GM21717 (cell line): Measurements from ENCODE around the gene TOR4A.

ENCODE experiments used
- ATAC-seq: cut with Tn5 transposase; IDR thresholded peaks from one replicate; pipeline ENCODE4 v1.9.1; 2021; ENCODE audit warnings: mild to moderate bottlenecking, moderate library complexity; ENCODE audit not compliant: unreplicated experiment

TOR4A gene

GRCh38 chr9:137269231-137269772 is 8.2 kb upstream of the TOR4A start:
- ATAC-seq: no peak

DNA sequence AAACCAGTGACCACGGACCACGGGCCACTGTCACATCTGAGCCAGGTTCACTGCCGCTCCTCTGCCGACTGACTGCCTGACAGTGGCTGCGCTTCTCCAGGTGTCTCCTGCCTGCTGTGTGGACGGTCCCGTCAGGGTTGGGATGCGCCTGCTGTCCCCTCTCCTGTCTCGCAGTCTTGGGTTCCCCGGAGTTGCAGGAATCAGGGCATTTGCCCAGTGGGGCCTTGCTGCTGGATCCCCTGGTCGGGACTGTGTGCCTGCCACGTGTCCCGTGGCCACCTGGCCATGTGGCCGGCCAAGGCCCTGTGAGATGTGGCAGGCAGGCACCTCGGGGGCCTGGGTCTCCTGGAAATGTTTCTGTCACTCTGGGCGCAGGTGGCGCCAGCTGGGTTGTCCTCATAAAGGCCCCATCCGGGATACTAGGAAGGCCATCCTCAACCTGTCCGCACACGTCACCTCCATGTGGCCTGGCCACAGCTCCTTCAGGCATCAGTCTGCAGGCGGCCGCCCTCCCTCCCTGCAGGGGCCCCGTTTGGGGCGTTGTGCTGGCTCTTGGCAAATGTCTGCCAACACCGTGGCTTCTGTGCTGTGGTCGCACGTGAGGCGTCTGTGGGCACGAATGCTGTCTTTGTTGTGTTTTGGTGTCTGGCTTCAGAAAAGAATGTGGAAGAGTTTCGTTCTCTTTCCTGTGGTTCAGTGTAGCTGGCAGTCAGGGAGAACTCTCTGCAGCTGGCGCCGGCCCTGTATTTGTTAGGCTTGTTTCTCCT is 6.4 kb upstream of the TOR4A start:
- no peak for ATAC-seq

DNA sequence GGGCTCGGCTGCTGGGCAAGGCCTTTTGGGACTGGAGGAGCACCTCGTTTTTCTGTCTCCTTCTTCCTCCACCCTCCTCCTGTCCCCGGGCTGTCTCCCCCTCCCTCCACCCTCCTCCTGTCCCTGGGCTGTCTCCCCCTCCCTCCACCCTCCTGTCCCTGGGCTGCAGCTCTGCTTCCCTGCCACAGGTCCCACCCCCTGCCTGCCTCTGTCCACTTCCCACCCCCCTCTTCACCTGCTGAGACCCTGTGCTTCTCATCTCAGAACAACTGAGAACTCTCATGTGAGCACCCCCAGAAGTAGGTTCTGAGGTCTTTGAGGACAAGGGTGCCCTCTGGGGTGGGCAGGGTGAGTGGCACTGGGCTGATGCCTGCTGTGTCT is 5.8 kb upstream of the TOR4A start:
- ATAC-seq: no peak

DNA sequence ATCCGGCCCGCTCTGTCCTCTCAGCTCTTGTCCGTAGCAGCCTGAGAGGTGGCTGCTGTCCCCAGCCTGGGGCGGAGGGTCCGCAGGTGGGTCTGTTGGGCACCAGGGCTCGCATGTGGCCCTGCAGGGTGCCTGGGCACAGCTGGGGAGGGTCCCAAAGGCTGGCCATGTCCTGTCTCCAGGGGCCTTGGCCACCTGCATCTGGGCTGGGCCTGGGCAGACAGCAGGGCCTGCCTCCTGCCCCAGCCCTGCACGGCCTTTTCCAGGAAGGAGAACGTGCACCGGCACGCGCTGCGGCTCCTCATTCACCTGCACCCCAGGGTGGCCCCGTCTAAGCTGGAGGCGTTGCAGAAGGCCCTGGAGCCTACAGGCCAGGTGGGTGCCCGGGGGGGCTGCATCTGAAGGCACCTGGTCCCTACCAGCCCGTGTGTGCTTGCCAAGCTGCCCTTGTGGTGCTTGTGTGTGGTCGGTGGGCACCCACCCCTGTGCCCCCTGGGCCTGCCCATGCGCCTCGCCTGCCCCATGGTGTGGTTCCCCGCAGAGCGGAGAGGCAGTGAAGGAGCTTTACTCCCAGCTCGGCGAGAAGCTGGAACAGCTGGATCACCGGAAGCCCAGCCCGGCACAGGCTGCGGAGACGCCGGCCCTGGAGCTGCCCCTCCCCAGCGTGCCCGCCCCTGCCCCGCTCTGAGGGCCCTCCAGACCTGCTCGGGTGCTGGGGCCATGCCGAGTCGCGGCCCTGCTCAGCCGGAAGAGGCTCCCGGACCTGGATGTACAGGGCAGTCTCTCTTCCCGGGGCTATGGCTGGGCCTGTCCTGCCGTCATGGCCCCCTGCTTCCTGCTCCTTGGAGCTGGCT is 5.1 kb upstream of the TOR4A start:
- ATAC-seq: no peak

GRCh38 chr9:137273095-137273490 is 4.4 kb upstream of the TOR4A start:
- no peak for ATAC-seq

- no peak for ATAC-seq
These were observed 3.8 kb upstream of the TOR4A start for GRCh38 chr9:137273611-137274320.

GRCh38 chr9:137275203-137275587 is 2.3 kb upstream of the TOR4A start:
- ATAC-seq: no peak

DNA sequence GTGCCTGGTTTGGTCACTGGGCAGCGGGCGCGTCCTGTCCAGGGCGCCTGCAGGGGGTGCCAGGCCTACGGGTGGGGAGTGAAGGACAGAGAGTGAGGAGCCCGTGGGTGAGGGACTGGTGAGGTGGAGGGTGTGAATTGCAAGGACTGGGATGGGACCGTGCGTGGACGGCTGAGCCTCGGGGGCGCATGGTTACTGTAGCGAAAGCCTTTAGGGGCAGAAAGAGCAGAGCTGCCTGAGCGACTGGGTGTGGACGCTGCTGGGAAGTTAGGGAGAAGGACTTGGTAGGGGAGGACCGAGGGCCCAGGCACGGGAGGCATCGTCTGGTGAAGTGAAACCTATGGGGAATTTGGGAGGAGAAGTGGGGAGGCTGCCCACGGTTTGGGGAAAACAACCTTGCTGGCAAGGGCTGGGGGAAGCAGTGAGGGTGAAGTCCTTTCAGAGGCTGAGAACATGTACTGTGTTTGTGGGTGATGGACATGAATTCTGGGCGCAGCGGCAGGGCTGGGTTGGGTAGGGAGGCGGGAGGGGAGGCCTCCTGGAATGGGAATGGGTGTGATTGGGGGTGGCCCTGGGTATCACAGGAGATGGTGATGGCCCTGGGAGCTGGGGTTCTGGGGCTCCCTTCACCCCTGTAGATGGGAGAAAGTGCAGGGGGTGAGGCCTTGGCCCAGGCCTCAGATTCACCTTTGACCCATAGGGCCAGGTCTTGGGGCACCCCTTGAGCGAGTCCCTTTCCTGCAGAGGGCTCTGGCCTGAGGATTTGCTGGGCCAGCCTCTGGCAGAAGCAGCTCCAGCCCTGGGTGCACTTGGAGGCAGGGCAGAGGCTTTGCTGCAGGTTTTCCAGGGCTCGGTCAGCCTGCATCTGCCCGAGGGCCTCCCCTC is 1.7 kb upstream of the TOR4A start:
- ATAC-seq: no peak

GRCh38 chr9:137276473-137277328 is 825 bp upstream of the TOR4A start:
- ATAC-seq: no peak

DNA sequence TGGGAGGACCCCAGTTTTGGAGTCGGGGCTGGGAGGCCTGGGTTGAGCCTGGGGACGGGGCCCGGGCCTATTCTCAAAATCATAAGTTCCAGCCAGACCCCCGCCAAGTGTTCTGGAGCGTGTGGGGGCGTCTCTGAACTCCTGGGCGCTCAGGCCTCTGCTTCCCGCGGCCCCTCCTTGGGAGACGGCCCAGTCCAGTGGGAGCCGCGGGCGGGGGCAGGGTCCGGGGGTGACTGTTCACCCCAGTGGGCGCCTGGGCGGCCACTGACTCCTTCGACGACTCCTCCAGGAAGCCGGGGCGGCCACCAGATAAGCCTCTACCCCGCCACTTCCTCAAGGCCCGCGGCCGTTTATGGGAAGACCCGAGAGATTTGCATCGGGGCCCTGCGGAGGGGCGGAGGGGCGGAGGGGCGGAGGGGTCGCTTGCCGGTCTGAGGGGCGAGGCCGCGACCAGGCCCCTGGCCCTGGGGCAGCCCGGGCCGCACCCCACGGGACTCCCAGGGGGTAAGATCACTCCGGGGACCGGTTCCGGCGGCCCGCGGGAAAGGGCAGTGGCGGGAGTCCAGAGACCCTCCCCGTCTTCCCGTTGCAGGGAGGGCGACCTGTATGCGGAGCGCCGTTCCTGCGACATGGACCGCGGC is 655 bp downstream of the TOR4A start:
- no peak for ATAC-seq

- no peak for ATAC-seq
These were observed 1.5 kb downstream of the TOR4A start for GRCh38 chr9:137278721-137279711.

DNA sequence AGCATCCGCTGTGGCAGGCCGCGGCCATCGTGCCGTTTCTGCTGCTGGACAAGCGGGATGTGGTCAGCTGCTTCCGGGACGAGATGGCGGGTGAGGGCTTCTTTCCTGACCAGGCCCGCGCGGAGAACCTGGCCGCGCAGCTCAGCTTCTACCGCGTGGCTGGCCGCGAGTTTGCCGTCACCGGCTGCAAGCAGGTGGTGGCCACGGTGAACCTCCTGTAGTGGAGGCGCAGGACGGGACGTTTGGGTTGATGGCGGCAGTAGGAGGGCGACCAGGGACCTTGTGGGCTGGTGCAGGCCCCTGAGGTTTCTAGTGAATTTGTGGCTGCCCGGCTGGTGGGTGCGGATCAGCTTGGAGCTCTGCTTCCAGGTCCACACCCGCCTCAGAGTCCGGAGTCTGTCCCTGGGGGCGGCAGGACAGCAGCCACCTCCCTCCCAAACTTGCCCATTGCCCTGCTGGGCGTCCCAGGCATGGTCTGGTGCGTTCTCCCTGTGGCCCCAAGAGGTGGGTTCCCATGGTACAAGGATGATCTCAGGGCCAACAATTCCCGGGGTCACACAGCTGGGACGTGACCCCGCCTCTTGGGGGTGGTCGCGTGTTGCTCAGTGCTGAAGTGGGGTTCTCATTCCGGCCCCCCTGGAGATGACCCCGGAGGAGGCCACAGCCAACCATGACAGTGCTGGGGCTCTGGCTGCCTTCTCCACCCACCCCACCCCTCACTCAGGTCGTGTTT is 2.4 kb downstream of the TOR4A start:
- ATAC-seq: no peak

GRCh38 chr9:137280474-137281344 is 3.2 kb downstream of the TOR4A start:
- ATAC-seq: no peak

DNA sequence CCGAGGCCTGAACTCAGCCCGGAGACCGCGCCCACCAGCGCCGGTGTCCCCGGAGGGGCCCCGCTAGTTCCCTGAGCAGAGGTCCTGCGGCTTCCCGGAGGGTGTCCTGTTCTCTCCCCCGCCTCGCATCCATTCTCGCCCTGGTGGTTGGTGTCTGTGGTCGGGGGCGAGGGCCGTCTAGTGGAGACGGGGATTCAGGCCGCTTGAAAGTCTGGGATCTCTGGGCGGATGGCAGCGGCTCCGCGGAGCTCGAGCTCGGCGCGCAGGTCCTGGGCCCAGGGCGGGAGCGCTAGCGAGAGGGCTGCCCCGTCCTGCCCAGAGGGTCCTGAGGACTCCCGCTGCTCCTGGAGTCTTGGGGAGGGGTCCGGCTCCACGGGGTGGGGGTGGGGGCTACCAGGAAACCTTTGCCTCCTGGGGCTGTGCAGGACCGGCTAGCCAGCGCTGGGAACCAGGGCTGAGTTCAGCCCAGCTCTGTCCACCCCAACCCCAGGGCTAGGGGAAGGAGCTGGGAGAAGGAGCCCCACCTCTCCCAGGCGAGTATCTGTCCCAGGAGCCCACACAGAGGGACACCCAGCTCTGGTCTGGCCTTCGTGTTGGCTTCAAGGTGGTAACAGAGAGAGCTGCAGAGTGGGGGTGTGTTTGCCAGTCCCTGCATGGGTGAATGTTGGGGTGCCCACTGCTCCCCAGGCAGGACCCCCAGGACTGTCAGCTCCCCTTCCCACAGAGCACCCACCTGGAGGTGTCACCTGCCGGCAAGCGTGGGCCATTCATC is 4.0 kb downstream of the TOR4A start:
- no peak for ATAC-seq

GRCh38 chr9:137286975-137287383 is 9.5 kb downstream of the TOR4A start:
- no peak for ATAC-seq
